ENCODE data around the gene PRRC2B.

DNA sequence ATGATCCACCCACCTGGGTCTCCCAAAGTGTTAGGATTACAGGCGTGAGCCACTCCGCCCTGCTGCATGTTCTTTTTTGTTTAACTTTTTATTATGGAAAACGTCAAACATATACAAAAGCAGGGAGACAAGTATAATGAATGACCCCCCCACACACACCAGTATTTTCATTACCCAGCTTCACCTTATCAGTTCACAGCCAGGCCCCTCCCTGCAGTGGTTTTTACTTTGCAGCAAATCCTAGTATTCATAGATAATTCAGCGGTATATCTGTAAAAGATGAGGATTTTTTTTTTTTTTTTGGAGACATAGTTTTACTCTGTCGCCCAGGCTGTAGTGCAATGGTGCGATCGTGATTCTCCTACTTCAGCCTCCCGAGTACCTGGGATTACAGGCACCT, 111.1 kb downstream of the PRRC2B start:
- no peak for TF ChIP-seq SIN3A (IDR thresholded peaks at IDR 0.05; ENCODE audit: borderline replicate concordance, insufficient read depth, low read depth, low read length)
- TF ChIP-seq, protein P1, sequence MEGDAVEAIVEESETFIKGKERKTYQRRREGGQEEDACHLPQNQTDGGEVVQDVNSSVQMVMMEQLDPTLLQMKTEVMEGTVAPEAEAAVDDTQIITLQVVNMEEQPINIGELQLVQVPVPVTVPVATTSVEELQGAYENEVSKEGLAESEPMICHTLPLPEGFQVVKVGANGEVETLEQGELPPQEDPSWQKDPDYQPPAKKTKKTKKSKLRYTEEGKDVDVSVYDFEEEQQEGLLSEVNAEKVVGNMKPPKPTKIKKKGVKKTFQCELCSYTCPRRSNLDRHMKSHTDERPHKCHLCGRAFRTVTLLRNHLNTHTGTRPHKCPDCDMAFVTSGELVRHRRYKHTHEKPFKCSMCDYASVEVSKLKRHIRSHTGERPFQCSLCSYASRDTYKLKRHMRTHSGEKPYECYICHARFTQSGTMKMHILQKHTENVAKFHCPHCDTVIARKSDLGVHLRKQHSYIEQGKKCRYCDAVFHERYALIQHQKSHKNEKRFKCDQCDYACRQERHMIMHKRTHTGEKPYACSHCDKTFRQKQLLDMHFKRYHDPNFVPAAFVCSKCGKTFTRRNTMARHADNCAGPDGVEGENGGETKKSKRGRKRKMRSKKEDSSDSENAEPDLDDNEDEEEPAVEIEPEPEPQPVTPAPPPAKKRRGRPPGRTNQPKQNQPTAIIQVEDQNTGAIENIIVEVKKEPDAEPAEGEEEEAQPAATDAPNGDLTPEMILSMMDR (IDR thresholded peaks at IDR 0.05), result no peak
- TF ChIP-seq, protein P2, sequence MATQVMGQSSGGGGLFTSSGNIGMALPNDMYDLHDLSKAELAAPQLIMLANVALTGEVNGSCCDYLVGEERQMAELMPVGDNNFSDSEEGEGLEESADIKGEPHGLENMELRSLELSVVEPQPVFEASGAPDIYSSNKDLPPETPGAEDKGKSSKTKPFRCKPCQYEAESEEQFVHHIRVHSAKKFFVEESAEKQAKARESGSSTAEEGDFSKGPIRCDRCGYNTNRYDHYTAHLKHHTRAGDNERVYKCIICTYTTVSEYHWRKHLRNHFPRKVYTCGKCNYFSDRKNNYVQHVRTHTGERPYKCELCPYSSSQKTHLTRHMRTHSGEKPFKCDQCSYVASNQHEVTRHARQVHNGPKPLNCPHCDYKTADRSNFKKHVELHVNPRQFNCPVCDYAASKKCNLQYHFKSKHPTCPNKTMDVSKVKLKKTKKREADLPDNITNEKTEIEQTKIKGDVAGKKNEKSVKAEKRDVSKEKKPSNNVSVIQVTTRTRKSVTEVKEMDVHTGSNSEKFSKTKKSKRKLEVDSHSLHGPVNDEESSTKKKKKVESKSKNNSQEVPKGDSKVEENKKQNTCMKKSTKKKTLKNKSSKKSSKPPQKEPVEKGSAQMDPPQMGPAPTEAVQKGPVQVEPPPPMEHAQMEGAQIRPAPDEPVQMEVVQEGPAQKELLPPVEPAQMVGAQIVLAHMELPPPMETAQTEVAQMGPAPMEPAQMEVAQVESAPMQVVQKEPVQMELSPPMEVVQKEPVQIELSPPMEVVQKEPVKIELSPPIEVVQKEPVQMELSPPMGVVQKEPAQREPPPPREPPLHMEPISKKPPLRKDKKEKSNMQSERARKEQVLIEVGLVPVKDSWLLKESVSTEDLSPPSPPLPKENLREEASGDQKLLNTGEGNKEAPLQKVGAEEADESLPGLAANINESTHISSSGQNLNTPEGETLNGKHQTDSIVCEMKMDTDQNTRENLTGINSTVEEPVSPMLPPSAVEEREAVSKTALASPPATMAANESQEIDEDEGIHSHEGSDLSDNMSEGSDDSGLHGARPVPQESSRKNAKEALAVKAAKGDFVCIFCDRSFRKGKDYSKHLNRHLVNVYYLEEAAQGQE (IDR thresholded peaks at IDR 0.05; ENCODE audit: insufficient read depth in 1 of 2, low read depth in 2 of 2, low read length in 1 of 2), result no peak
- no peak for TF ChIP-seq POLR2AphosphoS5 (IDR thresholded peaks at IDR 0.05; ENCODE audit: low read depth, low read length)

Data from Panc1 (cell line).